ENCODE results near the gene LMAN1L.

DNA sequence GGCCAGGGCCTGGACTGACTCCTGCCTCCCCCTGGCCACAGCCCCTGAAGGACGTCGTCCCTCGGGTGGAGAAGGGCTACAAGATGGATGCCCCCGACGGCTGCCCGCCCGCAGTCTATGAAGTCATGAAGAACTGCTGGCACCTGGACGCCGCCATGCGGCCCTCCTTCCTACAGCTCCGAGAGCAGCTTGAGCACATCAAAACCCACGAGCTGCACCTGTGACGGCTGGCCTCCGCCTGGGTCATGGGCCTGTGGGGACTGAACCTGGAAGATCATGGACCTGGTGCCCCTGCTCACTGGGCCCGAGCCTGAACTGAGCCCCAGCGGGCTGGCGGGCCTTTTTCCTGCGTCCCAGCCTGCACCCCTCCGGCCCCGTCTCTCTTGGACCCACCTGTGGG is 10.3 kb upstream of the LMAN1L start:
- no peak for TF ChIP-seq POLR2A (IDR thresholded peaks at IDR 0.05)
- TF ChIP-seq, protein P1, sequence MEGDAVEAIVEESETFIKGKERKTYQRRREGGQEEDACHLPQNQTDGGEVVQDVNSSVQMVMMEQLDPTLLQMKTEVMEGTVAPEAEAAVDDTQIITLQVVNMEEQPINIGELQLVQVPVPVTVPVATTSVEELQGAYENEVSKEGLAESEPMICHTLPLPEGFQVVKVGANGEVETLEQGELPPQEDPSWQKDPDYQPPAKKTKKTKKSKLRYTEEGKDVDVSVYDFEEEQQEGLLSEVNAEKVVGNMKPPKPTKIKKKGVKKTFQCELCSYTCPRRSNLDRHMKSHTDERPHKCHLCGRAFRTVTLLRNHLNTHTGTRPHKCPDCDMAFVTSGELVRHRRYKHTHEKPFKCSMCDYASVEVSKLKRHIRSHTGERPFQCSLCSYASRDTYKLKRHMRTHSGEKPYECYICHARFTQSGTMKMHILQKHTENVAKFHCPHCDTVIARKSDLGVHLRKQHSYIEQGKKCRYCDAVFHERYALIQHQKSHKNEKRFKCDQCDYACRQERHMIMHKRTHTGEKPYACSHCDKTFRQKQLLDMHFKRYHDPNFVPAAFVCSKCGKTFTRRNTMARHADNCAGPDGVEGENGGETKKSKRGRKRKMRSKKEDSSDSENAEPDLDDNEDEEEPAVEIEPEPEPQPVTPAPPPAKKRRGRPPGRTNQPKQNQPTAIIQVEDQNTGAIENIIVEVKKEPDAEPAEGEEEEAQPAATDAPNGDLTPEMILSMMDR (IDR thresholded peaks at IDR 0.05), result no peak
